Measurements from ENCODE around the gene PLXNA2. TPM values are rescaled to one million over a fixed set of nuclear protein-coding genes. Genes with fewer than 3 reads are reported as not detected.

PLXNA2 gene
- total RNA-seq, 1 donor from 2014 or later = 17.7 TPM

GRCh38 chr1:208045463-208046260 lies 198.5 kb downstream of the PLXNA2 start:
- FAIRE-seq = no peak
- Histone ChIP-seq H2AFZ (ENCODE audit: low read depth, low read length) (no peak overlapping the region), H3K79me2 (ENCODE audit: insufficient read depth, low read length) (no peaks in the 10 kb centered on the region), H3K9me3 (ENCODE audit: insufficient read depth, low read depth, low read length) (no peaks in the 10 kb centered on the region), H3K4me1 (ENCODE audit: insufficient read depth, low read length) (peaks cover 6% of the 10 kb centered on the region), H3K9ac (ENCODE audit: low read length) (no peak overlapping the region), H3K36me3 (ENCODE audit: insufficient read depth, low read length) (no peaks in the 10 kb centered on the region), H3K27ac (ENCODE audit: low read depth, low read length) (no peak overlapping the region), H3K27me3 (ENCODE audit: insufficient read depth, low read length) (no peaks in the 10 kb centered on the region), H4K20me1 (ENCODE audit: insufficient read depth, low read length) (no peaks in the 10 kb centered on the region), H3K4me3 (ENCODE audit: insufficient read depth, low read depth, low read length) (no peak overlapping the region), H3K4me2 (ENCODE audit: low read length) (no peak overlapping the region)
- peaks cover 36% of the 10 kb centered on the region for H3K4me1 Mint-ChIP-seq (ENCODE audit: low read depth, unreplicated experiment)
- H3K27me3 Mint-ChIP-seq (ENCODE audit: low read depth, unreplicated experiment) = peaks cover 5% of the 10 kb centered on the region
- peaks cover 9% of the 10 kb centered on the region for H3K36me3 Mint-ChIP-seq (ENCODE audit: low read depth, unreplicated experiment)
- TF ChIP-seq EZH2 (IDR thresholded peaks at IDR 0.05; ENCODE audit: insufficient read depth, low read length) (no peak), CTCF (IDR thresholded peaks at IDR 0.05; ENCODE audit: insufficient read depth, low read depth, low read length) (peak; percentile 5)
- H3K27ac Mint-ChIP-seq (ENCODE audit: unreplicated experiment) = no peak overlapping the region
- no peak overlapping the region for H3K4me3 Mint-ChIP-seq (ENCODE audit: unreplicated experiment)
- no peak for DNase-seq (ENCODE audit: low read depth)
- H3K9me3 Mint-ChIP-seq (ENCODE audit: unreplicated experiment) = no peaks in the 10 kb centered on the region

GRCh38 chr1:208044589-208045462 lies 199.4 kb downstream of the PLXNA2 start:
- Mint-ChIP-seq H3K4me3 (ENCODE audit: unreplicated experiment) (no peak overlapping the region), H3K9me3 (ENCODE audit: unreplicated experiment) (no peaks in the 10 kb centered on the region), H3K27me3 (ENCODE audit: low read depth, unreplicated experiment) (peaks cover 5% of the 10 kb centered on the region), H3K36me3 (ENCODE audit: low read depth, unreplicated experiment) (peaks cover 12% of the 10 kb centered on the region), H3K4me1 (ENCODE audit: low read depth, unreplicated experiment) (peaks cover 36% of the 10 kb centered on the region), H3K27ac (ENCODE audit: unreplicated experiment) (peak overlapping the region; percentile 8)
- no peak for TF ChIP-seq EZH2 (IDR thresholded peaks at IDR 0.05; ENCODE audit: insufficient read depth, low read length)
- TF ChIP-seq CTCF (IDR thresholded peaks at IDR 0.05; ENCODE audit: insufficient read depth, low read depth, low read length) = no peak
- no peak for DNase-seq (ENCODE audit: low read depth)
- Histone ChIP-seq H3K27me3 (ENCODE audit: insufficient read depth, low read length) (no peaks in the 10 kb centered on the region), H2AFZ (ENCODE audit: low read depth, low read length) (no peak overlapping the region), H3K27ac (ENCODE audit: low read depth, low read length) (no peak overlapping the region), H3K36me3 (ENCODE audit: insufficient read depth, low read length) (no peaks in the 10 kb centered on the region), H4K20me1 (ENCODE audit: insufficient read depth, low read length) (no peaks in the 10 kb centered on the region), H3K9ac (ENCODE audit: low read length) (no peak overlapping the region), H3K4me3 (ENCODE audit: insufficient read depth, low read depth, low read length) (no peak overlapping the region), H3K4me2 (ENCODE audit: low read length) (no peak overlapping the region), H3K4me1 (ENCODE audit: insufficient read depth, low read length) (peaks cover 6% of the 10 kb centered on the region), H3K9me3 (ENCODE audit: insufficient read depth, low read depth, low read length) (no peaks in the 10 kb centered on the region), H3K79me2 (ENCODE audit: insufficient read depth, low read length) (no peaks in the 10 kb centered on the region)
- FAIRE-seq = no peak

All from astrocyte (in vitro differentiated cells and primary cell).